HG03135 (cell line): Measurements from ENCODE around the gene ILF3.
"Not testable (repeated sequence)": the region's sequence is repeated elsewhere in the genome, so short reads cannot be mapped to it uniquely, and the experiment has no call there.

Source experiments
- ATAC-seq: cut with Tn5 transposase; IDR thresholded peaks from one replicate; pipeline ENCODE4 v1.9.1; 2021; ENCODE audit warnings: mild to moderate bottlenecking, moderate library complexity; ENCODE audit not compliant: unreplicated experiment

ILF3 gene

DNA sequence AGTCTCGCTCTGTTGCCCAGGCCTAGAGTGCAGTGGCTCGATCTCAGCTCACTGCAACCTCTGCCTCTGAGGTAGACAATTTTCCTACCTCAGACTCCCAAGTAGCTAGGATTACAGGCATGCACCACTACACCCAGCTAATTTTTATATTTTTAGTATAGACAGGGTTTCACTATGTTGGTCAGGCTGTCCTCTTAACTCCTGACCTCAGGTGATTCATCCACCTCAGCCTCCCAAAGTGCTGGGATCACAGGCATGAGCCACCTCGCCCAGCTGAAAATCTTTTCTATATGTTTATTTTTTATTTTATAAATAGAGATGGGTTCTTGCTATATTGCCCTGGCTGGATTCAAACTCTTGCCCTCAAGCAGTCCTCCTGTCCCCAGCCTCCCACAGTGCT is 17.8 kb downstream of the ILF3 start:
- not testable (repeated sequence) for ATAC-seq

DNA sequence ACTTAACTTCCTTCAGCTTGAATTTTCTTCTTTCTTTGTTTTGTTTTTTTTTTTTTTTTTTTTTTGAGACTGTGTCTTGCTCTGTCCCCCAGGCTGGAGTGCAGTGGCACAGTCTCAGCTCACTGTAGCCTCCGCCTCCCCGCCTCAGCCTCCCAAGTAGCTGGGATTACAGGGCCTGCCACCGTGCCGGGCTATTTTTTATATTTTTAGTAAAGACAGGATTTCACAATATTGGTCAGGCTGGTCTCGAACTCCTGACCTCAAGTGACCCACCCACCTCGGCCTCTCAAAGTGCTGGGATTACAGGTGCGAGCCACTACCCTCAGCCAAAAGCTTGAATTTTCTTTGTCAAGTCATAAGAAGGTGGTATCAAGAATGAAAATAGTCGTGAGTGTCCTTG is 21.1 kb downstream of the ILF3 start:
- ATAC-seq, result not testable (repeated sequence)

- ATAC-seq, result no peak
Measured at GRCh38 chr19:10677751-10678150, 23.6 kb downstream of the ILF3 start.

DNA sequence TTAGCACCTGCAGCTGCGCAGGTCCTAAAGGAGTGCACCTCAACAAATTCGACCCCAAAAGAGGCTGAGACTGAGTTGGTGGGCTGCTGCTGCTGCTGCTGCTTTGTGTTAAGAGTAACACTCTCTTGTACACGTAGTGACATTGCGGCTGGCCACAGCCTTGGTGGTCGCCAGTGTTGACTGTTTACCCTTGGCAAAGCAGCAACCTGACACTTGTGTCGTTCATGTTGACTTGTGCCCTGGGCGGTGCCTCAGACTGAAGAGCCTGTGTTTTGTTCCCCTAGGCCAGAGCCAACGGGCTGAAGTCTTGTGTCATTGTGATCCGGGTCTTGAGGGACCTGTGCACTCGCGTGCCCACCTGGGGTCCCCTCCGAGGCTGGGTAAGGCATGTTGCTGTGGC is 24.7 kb downstream of the ILF3 start:
- no peak for ATAC-seq

- ATAC-seq, result no peak
Measured at GRCh38 chr19:10679743-10680142, 25.6 kb downstream of the ILF3 start.

DNA sequence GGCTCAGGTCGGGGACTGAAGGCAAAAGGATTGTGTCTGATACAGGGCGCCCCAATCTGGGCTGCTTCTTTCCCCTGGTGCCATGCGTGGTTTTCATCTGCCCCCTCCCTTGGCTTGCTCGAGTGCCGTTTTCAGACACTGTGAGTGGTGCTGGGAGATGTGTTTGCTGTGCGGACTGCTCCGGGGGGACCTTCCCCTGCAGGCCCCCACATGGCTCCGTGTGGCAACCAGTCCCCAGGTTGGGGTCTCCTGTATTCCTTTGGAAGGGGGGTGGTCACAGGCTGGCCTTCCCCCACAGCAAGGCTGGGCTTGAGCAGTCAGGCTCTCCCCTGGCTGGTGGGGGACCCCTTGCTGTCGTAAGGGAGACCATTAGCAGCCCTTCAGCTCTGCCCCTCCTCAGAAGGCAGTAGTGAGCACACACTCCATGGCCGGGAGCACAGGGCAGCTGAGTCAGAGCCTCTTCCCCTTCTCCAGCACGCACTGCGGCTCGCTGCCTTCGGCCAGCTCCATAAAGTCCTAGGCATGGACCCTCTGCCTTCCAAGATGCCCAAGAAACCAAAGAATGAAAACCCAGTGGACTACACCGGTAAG is 26.5 kb downstream of the ILF3 start:
- no peak for ATAC-seq

GRCh38 chr19:10681658-10682057 is 27.5 kb downstream of the ILF3 start:
- ATAC-seq, result no peak

DNA sequence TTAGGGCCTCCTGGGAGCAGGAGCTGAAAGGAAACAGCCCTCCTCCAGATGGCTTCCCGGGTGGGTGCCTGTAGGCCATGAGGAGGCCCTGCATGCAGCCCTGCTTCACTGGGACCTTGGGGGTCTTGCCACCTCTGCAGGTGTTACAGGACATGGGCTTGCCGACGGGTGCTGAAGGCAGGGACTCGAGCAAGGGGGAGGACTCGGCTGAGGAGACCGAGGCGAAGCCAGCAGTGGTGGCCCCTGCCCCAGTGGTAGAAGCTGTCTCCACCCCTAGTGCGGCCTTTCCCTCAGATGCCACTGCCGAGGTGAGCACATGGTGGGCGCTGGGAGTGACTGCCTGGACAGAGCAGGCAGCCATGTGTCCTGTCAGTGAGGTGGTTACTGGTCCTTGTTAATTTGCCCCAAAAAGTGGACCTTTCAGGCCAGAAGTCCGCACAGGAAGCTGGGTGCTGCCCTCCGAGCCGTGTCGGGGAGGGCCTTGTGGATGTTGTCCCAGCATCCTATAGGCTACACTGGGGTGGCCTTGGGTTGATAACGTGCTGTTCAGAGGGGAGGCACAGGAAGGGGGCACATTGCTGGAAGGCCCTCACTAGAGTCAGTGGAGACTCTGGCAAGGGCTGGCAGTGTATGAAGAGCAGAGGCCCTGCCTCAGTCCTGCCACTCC is 28.4 kb downstream of the ILF3 start:
- no peak for ATAC-seq

GRCh38 chr19:10683064-10683426 is 28.9 kb downstream of the ILF3 start:
- no peak for ATAC-seq

DNA sequence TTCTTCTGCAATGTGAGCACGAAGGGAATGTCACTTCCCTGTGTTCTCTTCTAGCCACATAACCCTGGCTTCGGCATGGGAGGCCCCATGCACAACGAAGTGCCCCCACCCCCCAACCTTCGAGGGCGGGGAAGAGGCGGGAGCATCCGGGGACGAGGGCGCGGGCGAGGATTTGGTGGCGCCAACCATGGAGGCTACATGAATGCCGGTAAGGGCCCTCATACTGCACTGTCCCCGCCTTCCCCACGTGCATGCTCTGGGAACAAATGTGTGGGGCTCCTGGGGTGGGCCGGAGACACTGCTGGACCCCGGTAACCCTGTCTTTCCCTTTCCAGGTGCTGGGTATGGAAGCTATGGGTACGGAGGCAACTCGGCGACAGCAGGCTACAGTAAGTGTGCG is 29.4 kb downstream of the ILF3 start:
- ATAC-seq, result no peak

GRCh38 chr19:10685210-10685609 is 31.1 kb downstream of the ILF3 start:
- no peak for ATAC-seq

DNA sequence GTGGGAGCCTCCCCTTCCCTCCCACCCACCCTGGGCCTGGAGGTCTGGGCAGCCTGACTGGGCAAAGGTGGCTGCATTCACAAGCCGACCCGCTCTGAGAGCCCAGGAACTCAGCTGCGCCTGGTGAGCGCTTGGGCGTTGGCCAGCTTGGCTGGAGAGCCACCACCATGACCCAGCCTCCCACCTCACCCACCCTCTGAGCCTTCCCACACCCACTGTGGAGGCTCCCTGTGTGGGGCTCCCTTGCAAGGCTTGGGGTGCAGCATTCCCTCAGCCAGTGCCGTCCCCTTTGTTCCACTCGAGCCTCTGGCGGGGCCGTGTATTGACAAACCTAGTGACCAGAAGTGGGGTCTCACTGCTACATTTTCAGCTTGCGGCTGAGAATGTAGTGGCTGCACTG is 32.0 kb downstream of the ILF3 start:
- no peak for ATAC-seq

- no peak for ATAC-seq
Measured at GRCh38 chr19:10686661-10687517, 32.7 kb downstream of the ILF3 start.

GRCh38 chr19:10687518-10688288 is 33.6 kb downstream of the ILF3 start:
- no peak for ATAC-seq

DNA sequence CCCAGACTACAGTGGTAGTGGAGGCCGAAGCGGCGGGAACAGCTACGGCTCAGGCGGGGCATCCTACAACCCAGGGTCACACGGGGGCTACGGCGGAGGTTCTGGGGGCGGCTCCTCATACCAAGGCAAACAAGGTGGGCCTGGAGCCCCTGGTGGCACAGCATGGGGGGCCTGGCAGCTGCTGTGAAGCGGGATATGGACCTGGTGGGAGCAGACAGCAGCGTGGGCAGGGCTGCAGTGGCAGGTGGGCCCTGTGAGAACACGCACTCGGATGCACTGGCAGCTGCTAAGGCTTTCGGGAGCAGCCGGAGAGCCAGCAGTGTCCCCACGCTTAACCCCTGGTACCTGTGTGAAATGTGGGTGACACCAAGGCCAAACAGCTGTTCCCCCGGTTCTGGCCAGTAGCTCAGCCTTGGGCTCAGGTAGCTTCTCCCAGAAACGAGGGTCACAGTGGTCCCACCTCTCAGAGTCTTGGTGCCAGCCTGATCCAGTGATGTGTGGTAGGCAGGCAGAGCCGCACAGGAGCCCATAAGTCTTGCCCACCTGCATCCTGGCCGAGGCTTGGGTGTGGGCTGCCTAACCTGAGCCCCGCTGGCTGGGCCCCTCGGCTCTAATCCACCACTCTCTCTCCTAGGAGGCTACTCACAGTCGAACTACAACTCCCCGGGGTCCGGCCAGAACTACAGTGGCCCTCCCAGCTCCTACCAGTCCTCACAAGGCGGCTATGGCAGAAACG is 34.6 kb downstream of the ILF3 start:
- ATAC-seq, result no peak

- ATAC-seq, result no peak
Measured at GRCh38 chr19:10690341-10690781, 36.2 kb downstream of the ILF3 start.

GRCh38 chr19:10691178-10691881 is 37.2 kb downstream of the ILF3 start:
- ATAC-seq, result no peak

DNA sequence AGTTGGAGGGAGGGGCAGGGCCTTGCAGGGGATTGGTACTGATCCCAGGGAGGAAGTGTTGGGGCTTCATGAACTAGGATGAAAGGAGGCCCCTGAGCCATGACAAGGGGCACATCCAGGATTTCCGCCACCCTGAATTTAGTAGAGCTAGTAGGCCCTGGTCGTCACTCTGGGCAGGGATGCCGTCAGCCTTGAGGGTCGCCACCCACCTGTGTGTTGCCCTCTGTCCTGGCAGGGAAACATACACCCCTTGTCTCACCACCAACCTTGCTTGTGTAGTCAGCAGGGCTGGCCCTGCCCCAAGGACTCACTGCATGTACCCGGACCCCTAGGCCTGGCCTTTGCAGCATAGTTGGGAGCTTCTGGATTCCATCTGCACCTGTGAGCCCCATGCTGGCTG is 37.7 kb downstream of the ILF3 start:
- ATAC-seq, result no peak

DNA sequence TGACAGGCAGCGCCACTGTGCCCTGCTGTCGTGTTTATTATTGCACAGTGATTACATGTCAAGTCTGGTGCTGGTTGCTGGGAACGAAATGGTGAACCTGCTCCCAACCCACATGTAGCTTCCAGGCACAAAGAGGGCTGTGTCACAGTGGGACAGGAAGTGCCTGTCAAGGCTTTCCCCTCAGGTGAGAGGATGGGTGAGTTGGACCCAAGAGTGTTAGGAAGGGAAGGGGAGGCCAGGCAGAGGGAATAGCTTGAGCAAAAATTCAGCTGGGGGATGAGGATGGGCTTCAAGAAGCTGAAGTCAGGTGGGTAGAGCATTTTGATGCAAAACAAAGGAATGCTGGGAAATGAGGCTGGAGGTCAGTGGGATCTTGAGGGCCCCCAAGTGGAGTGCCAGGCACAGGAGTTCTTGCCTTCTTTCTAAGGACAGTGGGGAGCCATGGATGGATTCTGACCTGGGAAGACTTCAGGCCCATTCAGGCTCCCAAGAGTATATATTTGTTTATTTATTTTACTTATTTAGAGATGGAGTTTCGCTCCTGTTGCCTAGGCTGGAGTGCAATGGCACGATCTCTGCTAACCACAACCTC is 38.6 kb downstream of the ILF3 start:
- no peak for ATAC-seq
